HCT116 (cell line): ENCODE measurements around the gene ITFG1. TPM values are rescaled to one million over a fixed set of nuclear protein-coding genes. Genes with fewer than 3 reads are reported as not detected.
"Not testable (repeated sequence)": the region's sequence is repeated elsewhere in the genome, so short reads cannot be mapped to it uniquely, and the experiment has no call there.

Source experiments
- ATAC-seq: fragments of 200-7000 bp; cut with Tn5 transposase; 2 replicates; pipeline ENCODE4 v1.9.1; 2020; ENCODE audit warnings: mild to moderate bottlenecking, moderate library complexity
- BruUV-seq: library from RNA; stranded (reverse); fragments of 400-500 nt; replicated peaks from 2 replicates; lab custom pipeline; 2021; lab: Mats Ljungman, UMichigan
- CTCF ChIA-PET: fragments of 300-600 bp; sonication (Branson Sonifier 250); formaldehyde crosslinking; loops from one replicate; lab custom pipeline; 2021; ENCODE audit warnings: antibody characterized with exemption; lab: Charles Lee
- POLR2A ChIA-PET: fragments of 300-600, 350-600 bp; sonication (Branson Sonifier 250); formaldehyde crosslinking; loops from one replicate; lab custom pipeline; 2021; ENCODE audit warnings: antibody characterized with exemption; lab: Charles Lee
- RAD21 ChIA-PET, 2 experiments: fragments of 300-600 bp; sonication (Branson Sonifier 250); formaldehyde crosslinking; loops; one replicate each; lab custom pipeline; 2023; ENCODE audit warnings: low total read pairs in 2 of 2; ENCODE audit not compliant: uncharacterized antibody in 2 of 2, unreplicated experiment in 2 of 2, low non-redundant PET in 1 of 2; lab: Charles Lee
- DNase-seq: peaks from one replicate; pipeline ENCODE4 v3.0.0-alpha.2; 2010; ENCODE audit warnings: low read depth, low spot score
- H2AFZ ChIP-seq: fragments of 200-600 bp; shearing (Covaris generic), sonication (generic); 2 replicates; pipeline ENCODE4 v1.6.1; 2017; ENCODE audit warnings: low read depth, mixed run types, mixed read lengths, antibody characterized with exemption, low read length; ENCODE audit not compliant: poor library complexity, severe bottlenecking
- H3K27ac ChIP-seq: 2 replicates; pipeline ENCODE4 v1.5.1; 2012; ENCODE audit warnings: low read depth, low read length
- H3K27me3 ChIP-seq: fragments of 200-600 bp; sonication (generic); 2 replicates; pipeline ENCODE4 v1.6.1; 2016; ENCODE audit warnings: mixed run types, low read length, mixed read lengths; ENCODE audit not compliant: insufficient read depth
- H3K36me3 ChIP-seq, 2 experiments: fragments of 200-500 bp in 1 of 2; fragments of 200-600 bp in 1 of 2; sonication (Bioruptor generic) in 1 of 2; sonication (generic) in 1 of 2; 2 replicates each; pipeline versions ENCODE4 v1.5.1 to v1.6.1; 2014 to 2016; ENCODE audit warnings: low read length in 2 of 2, inconsistent platforms in 1 of 2, mixed read lengths in 1 of 2, mixed run types in 1 of 2; ENCODE audit not compliant: insufficient read depth in 2 of 2, control insufficient read depth in 1 of 2
- H3K4me1 ChIP-seq, 2 experiments: fragments of 200-600 bp in 1 of 2; sonication (generic) in 1 of 2; 2 replicates each; pipeline versions ENCODE4 v1.5.1 to v1.6.1; 2012 to 2017; ENCODE audit warnings: low read length in 2 of 2, inconsistent platforms in 1 of 2, mild to moderate bottlenecking in 1 of 2, mixed read lengths in 1 of 2, mixed run types in 1 of 2, moderate library complexity in 1 of 2; ENCODE audit not compliant: insufficient read depth in 2 of 2, control insufficient read depth in 1 of 2
- H3K4me2 ChIP-seq: fragments of 200-600 bp; sonication (generic); 2 replicates; pipeline ENCODE4 v1.6.1; 2017; ENCODE audit warnings: mixed run types, low read length, mixed read lengths
- H3K4me3 ChIP-seq, 2 experiments: fragments of 200-600 bp in 1 of 2; sonication (generic) in 1 of 2; replicated peaks in 1 of 2; 2 replicates each; pipeline ENCODE4 v1.5.1; 2011 to 2016; ENCODE audit warnings: low read length in 2 of 2, control low read depth in 1 of 2, low read depth in 1 of 2, mild to moderate bottlenecking in 1 of 2, mixed read lengths in 1 of 2, mixed run types in 1 of 2
- H3K79me2 ChIP-seq: fragments of 200-600 bp; sonication (generic); 2 replicates; pipeline ENCODE4 v1.6.1; 2017; ENCODE audit warnings: mild to moderate bottlenecking, mixed run types, low read length, moderate library complexity, mixed read lengths; ENCODE audit not compliant: insufficient read depth
- H3K9ac ChIP-seq: fragments of 200-600 bp; sonication (generic); 2 replicates; pipeline ENCODE4 v1.6.1; 2016; ENCODE audit warnings: low read length, mixed read lengths
- H3K9me2 ChIP-seq: fragments of 200-600 bp; sonication (generic), shearing (Covaris generic); 2 replicates; pipeline ENCODE4 v1.6.1; 2017; ENCODE audit warnings: mixed run types, mild to moderate bottlenecking, moderate library complexity; ENCODE audit not compliant: insufficient read depth
- H3K9me3 ChIP-seq, 2 experiments: fragments of 200-500 bp in 1 of 2; fragments of 200-600 bp in 1 of 2; sonication (Bioruptor generic) in 1 of 2; sonication (generic) in 1 of 2; 2 replicates each; pipeline ENCODE4 v1.6.1; 2014 to 2017; ENCODE audit warnings: low read length in 2 of 2, mixed read lengths in 2 of 2, inconsistent platforms in 1 of 2, low read depth in 1 of 2, mild to moderate bottlenecking in 1 of 2, mixed run types in 1 of 2, moderate library complexity in 1 of 2; ENCODE audit not compliant: control insufficient read depth in 1 of 2, insufficient read depth in 1 of 2
- H4K20me1 ChIP-seq: fragments of 200-600 bp; sonication (generic), shearing (Covaris generic); 2 replicates; pipeline ENCODE4 v1.6.1; 2017; ENCODE audit warnings: mixed run types, mild to moderate bottlenecking, moderate library complexity; ENCODE audit not compliant: insufficient read depth
- CEBPB ChIP-seq: IDR thresholded peaks from 2 replicates; pipeline ENCODE4 v1.6.1; 2012; ENCODE audit warnings: low read depth
- EGR1 ChIP-seq: IDR thresholded peaks from 2 replicates; pipeline ENCODE4 v1.6.1; 2012; ENCODE audit warnings: low read depth
- ELF1 ChIP-seq: IDR thresholded peaks from 2 replicates; pipeline ENCODE4 v1.6.1; 2012; ENCODE audit warnings: low read depth, borderline replicate concordance
- EZH2 ChIP-seq: fragments of 200-600 bp; sonication (generic); IDR thresholded peaks from 2 replicates; pipeline ENCODE4 v1.6.1; 2017; ENCODE audit warnings: antibody characterized with exemption, mixed run types
- EZH2phosphoT487 ChIP-seq: fragments of 200-600 bp; IDR thresholded peaks from 2 replicates; pipeline ENCODE4 v1.6.1; 2018; ENCODE audit warnings: antibody characterized with exemption, borderline replicate concordance
- FOSL1 ChIP-seq: IDR thresholded peaks from 2 replicates; pipeline ENCODE4 v1.6.1; 2012; ENCODE audit warnings: low read depth
- JUND ChIP-seq: IDR thresholded peaks from 2 replicates; pipeline ENCODE4 v1.6.1; 2012
- RAD21 ChIP-seq: IDR thresholded peaks from 2 replicates; pipeline ENCODE4 v1.6.1; 2012; ENCODE audit warnings: low read depth, mild to moderate bottlenecking
- SP1 ChIP-seq: IDR thresholded peaks from 2 replicates; pipeline ENCODE4 v1.6.1; 2012; ENCODE audit warnings: low read depth
- YY1 ChIP-seq: IDR thresholded peaks from 2 replicates; pipeline ENCODE4 v1.6.1; 2011; ENCODE audit warnings: low read length, low read depth, moderate library complexity, mild to moderate bottlenecking; ENCODE audit not compliant: insufficient replicate concordance; ENCODE audit errors: extremely low read depth
- ZFX ChIP-seq: fragments of 450-650 bp; IDR thresholded peaks from 2 replicates; pipeline ENCODE4 v1.6.1; 2017
- intact Hi-C: fragments of 100-400 bp; cut with micrococcal nuclease; formaldehyde crosslinking; loops from 2 replicates; pipeline ENCODE4 v1.10.0; 2022
- total RNA-seq: library from RNA; stranded (reverse); gene quantifications from one replicate; pipeline ENCODE4 v1.2.1, GENCODE V29; 2021; ENCODE audit not compliant: unreplicated experiment
- TF ChIP-seq, protein P1 (sequence below): IDR thresholded peaks from 2 replicates; pipeline ENCODE4 v1.6.1; 2012; ENCODE audit warnings: low read depth
- TF ChIP-seq, protein P2 (sequence below): IDR thresholded peaks from 2 replicates; pipeline ENCODE4 v1.6.1; 2012
- TF ChIP-seq, protein P3 (sequence below): IDR thresholded peaks from 2 replicates; pipeline ENCODE4 v1.6.1; 2012
- TF ChIP-seq, protein P4 (sequence below): IDR thresholded peaks from 2 replicates; pipeline ENCODE4 v1.6.1; 2011; ENCODE audit warnings: mild to moderate bottlenecking, low read length, moderate library complexity; ENCODE audit not compliant: insufficient replicate concordance; ENCODE audit errors: extremely low read depth

ITFG1 gene
- total RNA-seq, 1 experiment from 2014 or later, result 24.9 TPM

DNA sequence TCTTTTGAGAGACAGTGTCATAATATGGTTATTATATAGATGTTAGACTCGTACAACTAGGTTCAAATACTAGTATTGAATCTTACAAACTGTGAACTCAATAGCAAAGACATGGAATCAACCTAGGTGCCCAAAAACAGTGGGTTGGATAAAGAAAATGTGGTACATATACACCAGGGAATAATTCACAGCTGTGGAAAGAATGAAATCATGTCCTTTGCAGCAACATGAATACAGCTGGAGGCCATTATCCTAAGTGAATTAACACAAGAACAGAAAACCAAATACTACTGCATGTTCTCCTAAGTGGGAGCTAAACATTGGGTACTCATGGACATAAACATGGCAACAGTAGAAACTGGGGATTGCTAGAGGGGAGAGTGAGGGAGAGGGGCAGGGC, 8.4 kb upstream of the ITFG1 start:
- intact Hi-C loops, result no loop called here
- POLR2A ChIA-PET, result interaction anchor here (1.0 kb wide), 1 partner anchor 8 kb away, joined by 3 read pairs; the partner anchor contains the start of genes ITFG1 and PHKB
- H3K9me2 ChIP-seq, result no peaks in the 10 kb centered on the region
- H3K79me2 ChIP-seq, result peaks cover 22% of the 10 kb centered on the region
- H3K9me3 ChIP-seq, result no peaks in the 10 kb centered on the region
- no peak for ATAC-seq
- no peaks in the 10 kb centered on the region for H3K4me1 ChIP-seq
- DNase-seq, result no peak
- H3K36me3 ChIP-seq, result no peaks in the 10 kb centered on the region
- no TSS peak for BruUV-seq
- H3K27me3 ChIP-seq, result no peaks in the 10 kb centered on the region
- H4K20me1 ChIP-seq, result no peaks in the 10 kb centered on the region
- no peak overlapping the region for H3K4me3 ChIP-seq
- H3K27ac ChIP-seq, result no peak overlapping the region
- RAD21 ChIA-PET, result no interaction called here
- no peak overlapping the region for H2AFZ ChIP-seq
- H3K9ac ChIP-seq, result no peak overlapping the region
- no peak overlapping the region for H3K4me2 ChIP-seq
- TF ChIP-seq RAD21, result no peak
- no peak for TF ChIP-seq FOSL1
- no peak for TF ChIP-seq ELF1
- TF ChIP-seq, protein P1, sequence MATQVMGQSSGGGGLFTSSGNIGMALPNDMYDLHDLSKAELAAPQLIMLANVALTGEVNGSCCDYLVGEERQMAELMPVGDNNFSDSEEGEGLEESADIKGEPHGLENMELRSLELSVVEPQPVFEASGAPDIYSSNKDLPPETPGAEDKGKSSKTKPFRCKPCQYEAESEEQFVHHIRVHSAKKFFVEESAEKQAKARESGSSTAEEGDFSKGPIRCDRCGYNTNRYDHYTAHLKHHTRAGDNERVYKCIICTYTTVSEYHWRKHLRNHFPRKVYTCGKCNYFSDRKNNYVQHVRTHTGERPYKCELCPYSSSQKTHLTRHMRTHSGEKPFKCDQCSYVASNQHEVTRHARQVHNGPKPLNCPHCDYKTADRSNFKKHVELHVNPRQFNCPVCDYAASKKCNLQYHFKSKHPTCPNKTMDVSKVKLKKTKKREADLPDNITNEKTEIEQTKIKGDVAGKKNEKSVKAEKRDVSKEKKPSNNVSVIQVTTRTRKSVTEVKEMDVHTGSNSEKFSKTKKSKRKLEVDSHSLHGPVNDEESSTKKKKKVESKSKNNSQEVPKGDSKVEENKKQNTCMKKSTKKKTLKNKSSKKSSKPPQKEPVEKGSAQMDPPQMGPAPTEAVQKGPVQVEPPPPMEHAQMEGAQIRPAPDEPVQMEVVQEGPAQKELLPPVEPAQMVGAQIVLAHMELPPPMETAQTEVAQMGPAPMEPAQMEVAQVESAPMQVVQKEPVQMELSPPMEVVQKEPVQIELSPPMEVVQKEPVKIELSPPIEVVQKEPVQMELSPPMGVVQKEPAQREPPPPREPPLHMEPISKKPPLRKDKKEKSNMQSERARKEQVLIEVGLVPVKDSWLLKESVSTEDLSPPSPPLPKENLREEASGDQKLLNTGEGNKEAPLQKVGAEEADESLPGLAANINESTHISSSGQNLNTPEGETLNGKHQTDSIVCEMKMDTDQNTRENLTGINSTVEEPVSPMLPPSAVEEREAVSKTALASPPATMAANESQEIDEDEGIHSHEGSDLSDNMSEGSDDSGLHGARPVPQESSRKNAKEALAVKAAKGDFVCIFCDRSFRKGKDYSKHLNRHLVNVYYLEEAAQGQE, result no peak
- TF ChIP-seq CEBPB, result no peak
- TF ChIP-seq, protein P2, sequence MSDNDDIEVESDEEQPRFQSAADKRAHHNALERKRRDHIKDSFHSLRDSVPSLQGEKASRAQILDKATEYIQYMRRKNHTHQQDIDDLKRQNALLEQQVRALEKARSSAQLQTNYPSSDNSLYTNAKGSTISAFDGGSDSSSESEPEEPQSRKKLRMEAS, result no peak
- TF ChIP-seq EGR1, result no peak
- no peak for TF ChIP-seq EZH2phosphoT487
- no peak for TF ChIP-seq YY1
- TF ChIP-seq, protein P3, sequence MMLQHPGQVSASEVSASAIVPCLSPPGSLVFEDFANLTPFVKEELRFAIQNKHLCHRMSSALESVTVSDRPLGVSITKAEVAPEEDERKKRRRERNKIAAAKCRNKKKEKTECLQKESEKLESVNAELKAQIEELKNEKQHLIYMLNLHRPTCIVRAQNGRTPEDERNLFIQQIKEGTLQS, result no peak
- TF ChIP-seq, protein P4, sequence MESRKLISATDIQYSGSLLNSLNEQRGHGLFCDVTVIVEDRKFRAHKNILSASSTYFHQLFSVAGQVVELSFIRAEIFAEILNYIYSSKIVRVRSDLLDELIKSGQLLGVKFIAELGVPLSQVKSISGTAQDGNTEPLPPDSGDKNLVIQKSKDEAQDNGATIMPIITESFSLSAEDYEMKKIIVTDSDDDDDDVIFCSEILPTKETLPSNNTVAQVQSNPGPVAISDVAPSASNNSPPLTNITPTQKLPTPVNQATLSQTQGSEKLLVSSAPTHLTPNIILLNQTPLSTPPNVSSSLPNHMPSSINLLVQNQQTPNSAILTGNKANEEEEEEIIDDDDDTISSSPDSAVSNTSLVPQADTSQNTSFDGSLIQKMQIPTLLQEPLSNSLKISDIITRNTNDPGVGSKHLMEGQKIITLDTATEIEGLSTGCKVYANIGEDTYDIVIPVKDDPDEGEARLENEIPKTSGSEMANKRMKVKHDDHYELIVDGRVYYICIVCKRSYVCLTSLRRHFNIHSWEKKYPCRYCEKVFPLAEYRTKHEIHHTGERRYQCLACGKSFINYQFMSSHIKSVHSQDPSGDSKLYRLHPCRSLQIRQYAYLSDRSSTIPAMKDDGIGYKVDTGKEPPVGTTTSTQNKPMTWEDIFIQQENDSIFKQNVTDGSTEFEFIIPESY, result no peak
- TF ChIP-seq JUND, result no peak
- no peak for TF ChIP-seq ZFX
- no peak for TF ChIP-seq EZH2
- TF ChIP-seq SP1, result no peak
- CTCF ChIA-PET, result no interaction called here

DNA sequence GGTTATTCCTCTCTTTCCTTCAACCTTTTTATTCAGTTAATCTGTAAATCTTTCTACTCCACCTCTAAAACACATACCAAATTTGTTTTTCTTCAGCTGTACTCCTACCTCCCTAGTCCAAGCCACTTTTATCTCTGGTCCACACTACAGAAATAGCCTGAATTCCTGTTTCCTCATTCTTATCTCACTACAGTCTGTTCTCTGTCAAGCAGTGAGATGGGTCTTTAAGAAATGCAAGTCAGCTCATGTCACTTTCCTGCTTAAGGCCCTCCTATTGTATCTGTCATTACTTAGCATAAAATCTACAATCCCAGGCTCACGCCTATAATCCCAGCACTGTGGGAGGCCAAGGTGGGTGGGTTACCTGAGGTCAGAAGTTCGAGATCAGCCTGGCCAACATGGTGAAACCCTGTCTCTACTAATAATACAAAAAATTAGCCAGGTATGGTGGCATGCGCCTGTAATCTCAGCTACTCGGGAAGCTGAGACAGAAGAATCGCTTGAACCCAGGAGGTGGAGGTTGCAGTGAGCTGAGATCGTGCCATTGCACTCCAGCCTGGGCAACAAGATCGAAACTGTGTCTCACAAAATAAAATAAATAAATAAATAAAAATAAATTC, 7.3 kb upstream of the ITFG1 start:
- H3K79me2 ChIP-seq, result peaks cover 22% of the 10 kb centered on the region
- CTCF ChIA-PET, POLR2A ChIA-PET: not testable (repeated sequence)

More for the DNA sequence above, 7.3 kb upstream of the ITFG1 start:
- H3K4me1 ChIP-seq, H3K9ac ChIP-seq, DNase-seq, ATAC-seq, H2AFZ ChIP-seq, H3K9me3 ChIP-seq, H3K27me3 ChIP-seq, RAD21 ChIA-PET, H3K4me3 ChIP-seq, H3K36me3 ChIP-seq, H4K20me1 ChIP-seq, intact Hi-C loops, H3K4me2 ChIP-seq, H3K9me2 ChIP-seq, H3K27ac ChIP-seq, BruUV-seq: not testable (repeated sequence)
